Activated naive CD4-positive, alpha-beta T cell treated with anti-CD3 and anti-CD28 coated beads for 36 hours (primary cell): ENCODE data around the gene GRAMD1C. TPM values are rescaled to one million over a fixed set of nuclear protein-coding genes. Genes with fewer than 3 reads are reported as not detected.

Source experiments
- CTCF ChIA-PET: fragments of 350-600 bp; sonication (Branson Sonifier 250); formaldehyde crosslinking; loops from one replicate; lab custom pipeline; 2021; ENCODE audit warnings: antibody characterized with exemption; lab: Charles Lee
- DNase-seq: peaks from one replicate; pipeline ENCODE4 v3.0.0-alpha.2; 2020
- H3K27ac Mint-ChIP-seq: one replicate; pipeline ENCODE4 v1.8.0; 2021; ENCODE audit warnings: mild to moderate bottlenecking, mixed read lengths
- H3K27me3 Mint-ChIP-seq: one replicate; pipeline ENCODE4 v1.8.0; 2021; ENCODE audit warnings: low read depth, mixed read lengths
- H3K36me3 Mint-ChIP-seq: one replicate; pipeline ENCODE4 v1.8.0; 2021; ENCODE audit warnings: low read depth, mixed read lengths
- H3K4me1 Mint-ChIP-seq: one replicate; pipeline ENCODE4 v1.8.0; 2021; ENCODE audit warnings: low read depth, mixed read lengths
- H3K4me3 Mint-ChIP-seq: one replicate; pipeline ENCODE4 v1.8.0; 2021; ENCODE audit warnings: mild to moderate bottlenecking, moderate library complexity, mixed read lengths
- H3K9me3 Mint-ChIP-seq: one replicate; pipeline ENCODE4 v1.8.0; 2021; ENCODE audit warnings: mixed read lengths
- intact Hi-C: fragments of 100-400 bp; cut with micrococcal nuclease; formaldehyde crosslinking; loops from one replicate; pipeline ENCODE4 v1.15.1; 2023
- total RNA-seq, 2 experiments: library from RNA; stranded (reverse); gene quantifications; one replicate each; pipeline ENCODE4 v1.2.3, GENCODE V29; 2021

GRAMD1C gene
- 1 to 10 TPM in 1 of 2 experiments, under 1 TPM in 1; 0.67 to 1.3 TPM for total RNA-seq

GRCh38 chr3:113838631-113839209 is at the start of gene GRAMD1C:
Gene GRAMD1C, plus strand, starts transcription at chr3:113838788. Its CDS starts 122 bp downstream, at chr3:113838910.
- Mint-ChIP-seq H3K27me3 (no peaks in the 10 kb centered on the region), H3K4me1 (peaks cover 6% of the 10 kb centered on the region), H3K4me3 (peak within 1 kb of the TSS; percentile 75), H3K27ac (no peak within 1 kb of the TSS), H3K36me3 (no peaks in the 10 kb centered on the region), H3K9me3 (no peaks in the 10 kb centered on the region)
- intact Hi-C loops = loop anchor here (1.0 to 2.0 kb wide), 7 partner anchors 75 to 374 kb away; partner anchors contain the start of genes ATP6V1A, CCDC191, NAA50 and QTRT2
- DNase-seq = peak; percentile 89
- CTCF ChIA-PET = interaction anchor here (0.6 to 1.4 kb wide), 7 partner anchors 9 to 1420 kb away, joined by 3 to 7 read pairs (median 3); no protein-coding TSS in a partner anchor

- Mint-ChIP-seq H3K36me3 (peaks cover 10% of the 10 kb centered on the region), H3K27ac (no peak overlapping the region), H3K9me3 (no peaks in the 10 kb centered on the region), H3K27me3 (no peaks in the 10 kb centered on the region), H3K4me1 (no peaks in the 10 kb centered on the region), H3K4me3 (no peak overlapping the region)
- DNase-seq = no peak
- CTCF ChIA-PET = no interaction called here
- intact Hi-C loops = no loop called here
Measured at GRCh38 chr3:113791381-113791780, 47.2 kb upstream of the GRAMD1C start.

GRCh38 chr3:113794526-113794925 is 44.1 kb upstream of the GRAMD1C start:
- Mint-ChIP-seq H3K27me3 (no peaks in the 10 kb centered on the region), H3K4me3 (no peak overlapping the region), H3K9me3 (no peaks in the 10 kb centered on the region), H3K4me1 (no peaks in the 10 kb centered on the region), H3K36me3 (peaks cover 7% of the 10 kb centered on the region), H3K27ac (no peak overlapping the region)
- CTCF ChIA-PET = interaction anchor here (1.4 kb wide), 1 partner anchor 60 kb away, joined by 4 read pairs; no protein-coding TSS in a partner anchor
- intact Hi-C loops = no loop called here
- no peak for DNase-seq

GRCh38 chr3:113795693-113796092 is 42.9 kb upstream of the GRAMD1C start:
- Mint-ChIP-seq H3K27ac (no peak overlapping the region), H3K27me3 (no peaks in the 10 kb centered on the region)
- CTCF ChIA-PET = interaction anchor here (1.4 kb wide), 1 partner anchor 59 kb away, joined by 3 read pairs; no protein-coding TSS in a partner anchor

GRCh38 chr3:113802795-113803455 is 35.7 kb upstream of the GRAMD1C start:
- Mint-ChIP-seq H3K27ac (no peak overlapping the region), H3K9me3 (no peaks in the 10 kb centered on the region), H3K27me3 (no peaks in the 10 kb centered on the region), H3K4me3 (no peak overlapping the region), H3K36me3 (peaks cover 22% of the 10 kb centered on the region), H3K4me1 (peaks cover 3% of the 10 kb centered on the region)
- intact Hi-C loops = no loop called here
- CTCF ChIA-PET = no interaction called here
- DNase-seq = no peak

More at GRCh38 chr3:113795693-113796092, 42.9 kb upstream of the GRAMD1C start:
- H3K4me1 Mint-ChIP-seq = no peaks in the 10 kb centered on the region
- DNase-seq = no peak
- no peak overlapping the region for H3K4me3 Mint-ChIP-seq
- intact Hi-C loops = no loop called here
- H3K36me3 Mint-ChIP-seq = peaks cover 9% of the 10 kb centered on the region
- H3K9me3 Mint-ChIP-seq = no peaks in the 10 kb centered on the region

GRCh38 chr3:113804661-113805060 is 33.9 kb upstream of the GRAMD1C start:
- Mint-ChIP-seq H3K9me3 (no peaks in the 10 kb centered on the region), H3K27me3 (no peaks in the 10 kb centered on the region), H3K4me1 (peaks cover 3% of the 10 kb centered on the region), H3K36me3 (peaks cover 24% of the 10 kb centered on the region), H3K4me3 (no peak overlapping the region), H3K27ac (no peak overlapping the region)
- CTCF ChIA-PET = no interaction called here
- intact Hi-C loops = no loop called here
- no peak for DNase-seq

GRCh38 chr3:113805249-113805648 is 33.3 kb upstream of the GRAMD1C start:
- no peak for DNase-seq
- CTCF ChIA-PET = no interaction called here
- intact Hi-C loops = no loop called here
- no peaks in the 10 kb centered on the region for H3K27me3 Mint-ChIP-seq
- no peak overlapping the region for H3K4me3 Mint-ChIP-seq
- H3K9me3 Mint-ChIP-seq = no peaks in the 10 kb centered on the region
- peaks cover 3% of the 10 kb centered on the region for H3K4me1 Mint-ChIP-seq
- H3K27ac Mint-ChIP-seq = no peak overlapping the region
- peaks cover 23% of the 10 kb centered on the region for H3K36me3 Mint-ChIP-seq

GRCh38 chr3:113812854-113813253 is 25.7 kb upstream of the GRAMD1C start:
- H3K27ac Mint-ChIP-seq = no peak overlapping the region
- CTCF ChIA-PET = interaction anchor here (0.5 to 0.7 kb wide), 3 partner anchors 67 to 93 kb away, joined by 3 to 6 read pairs (median 4); no protein-coding TSS in a partner anchor
- H3K27me3 Mint-ChIP-seq = no peaks in the 10 kb centered on the region
- DNase-seq = no peak
- no peaks in the 10 kb centered on the region for H3K4me1 Mint-ChIP-seq
- intact Hi-C loops = no loop called here
- no peak overlapping the region for H3K4me3 Mint-ChIP-seq
- H3K9me3 Mint-ChIP-seq = no peaks in the 10 kb centered on the region
- H3K36me3 Mint-ChIP-seq = peaks cover 7% of the 10 kb centered on the region

GRCh38 chr3:113819866-113820265 is 18.7 kb upstream of the GRAMD1C start:
- no peaks in the 10 kb centered on the region for H3K36me3 Mint-ChIP-seq
- H3K4me3 Mint-ChIP-seq = no peak overlapping the region
- intact Hi-C loops = no loop called here
- no peak for DNase-seq
- no peaks in the 10 kb centered on the region for H3K4me1 Mint-ChIP-seq
- H3K27ac Mint-ChIP-seq = no peak overlapping the region
- H3K27me3 Mint-ChIP-seq = no peaks in the 10 kb centered on the region
- CTCF ChIA-PET = no interaction called here
- H3K9me3 Mint-ChIP-seq = no peaks in the 10 kb centered on the region

GRCh38 chr3:113825090-113825489 is 13.5 kb upstream of the GRAMD1C start:
- no peak overlapping the region for H3K4me3 Mint-ChIP-seq
- no peaks in the 10 kb centered on the region for H3K9me3 Mint-ChIP-seq
- no peaks in the 10 kb centered on the region for H3K4me1 Mint-ChIP-seq
- no peaks in the 10 kb centered on the region for H3K36me3 Mint-ChIP-seq
- CTCF ChIA-PET = interaction anchor here (0.6 to 1.2 kb wide), 2 partner anchors 27 to 77 kb away, joined by 3 to 4 read pairs; no protein-coding TSS in a partner anchor
- DNase-seq = no peak
- H3K27me3 Mint-ChIP-seq = no peaks in the 10 kb centered on the region
- H3K27ac Mint-ChIP-seq = no peak overlapping the region
- intact Hi-C loops = no loop called here

GRCh38 chr3:113828600-113828999 is 10.0 kb upstream of the GRAMD1C start:
- DNase-seq = no peak
- H3K27ac Mint-ChIP-seq = no peak overlapping the region
- CTCF ChIA-PET = no interaction called here
- H3K36me3 Mint-ChIP-seq = peaks cover 2% of the 10 kb centered on the region
- no peak overlapping the region for H3K4me3 Mint-ChIP-seq
- H3K27me3 Mint-ChIP-seq = no peaks in the 10 kb centered on the region
- peaks cover 9% of the 10 kb centered on the region for H3K9me3 Mint-ChIP-seq
- H3K4me1 Mint-ChIP-seq = peaks cover 1% of the 10 kb centered on the region
- intact Hi-C loops = no loop called here

- CTCF ChIA-PET = interaction anchor here (1.1 kb wide), 1 partner anchor 9 kb away, joined by 3 read pairs; the partner anchor contains the start of gene GRAMD1C
- peaks cover 9% of the 10 kb centered on the region for H3K9me3 Mint-ChIP-seq
- no peaks in the 10 kb centered on the region for H3K27me3 Mint-ChIP-seq
- H3K4me1 Mint-ChIP-seq = peaks cover 1% of the 10 kb centered on the region
- no peak for DNase-seq
- H3K27ac Mint-ChIP-seq = no peak overlapping the region
- H3K4me3 Mint-ChIP-seq = no peak overlapping the region
- H3K36me3 Mint-ChIP-seq = peaks cover 2% of the 10 kb centered on the region
- intact Hi-C loops = no loop called here
Measured at GRCh38 chr3:113829576-113830354, 8.8 kb upstream of the GRAMD1C start.
